D721Med (cell line): ENCODE results near the gene HSPA8.
A peak's percentile ranks its signal among the peaks of the same experiment; 100 is the strongest.

Experiments
- DNase-seq: peaks from one replicate; pipeline ENCODE4 v3.0.0; 2011; ENCODE audit warnings: low spot score; ENCODE audit not compliant: insufficient read length
- FAIRE-seq: peaks from 2 replicates; lab custom pipeline; 2011; peaks lifted over from hg19 to GRCh38; lab: Jason Lieb, UNC
- TF ChIP-seq, protein P1 (sequence below): IDR thresholded peaks from 2 replicates; pipeline ENCODE4 v1.5.1; 2012; ENCODE audit warnings: mild to moderate bottlenecking, control low read depth; ENCODE audit not compliant: insufficient read depth; ENCODE audit errors: missing control alignments

The HSPA8 gene

GRCh38 chr11:123054301-123055065, 7.5 kb downstream of the HSPA8 start:
- DNase-seq (peak; percentile 45), FAIRE-seq (no peak)
- TF ChIP-seq, protein P1, sequence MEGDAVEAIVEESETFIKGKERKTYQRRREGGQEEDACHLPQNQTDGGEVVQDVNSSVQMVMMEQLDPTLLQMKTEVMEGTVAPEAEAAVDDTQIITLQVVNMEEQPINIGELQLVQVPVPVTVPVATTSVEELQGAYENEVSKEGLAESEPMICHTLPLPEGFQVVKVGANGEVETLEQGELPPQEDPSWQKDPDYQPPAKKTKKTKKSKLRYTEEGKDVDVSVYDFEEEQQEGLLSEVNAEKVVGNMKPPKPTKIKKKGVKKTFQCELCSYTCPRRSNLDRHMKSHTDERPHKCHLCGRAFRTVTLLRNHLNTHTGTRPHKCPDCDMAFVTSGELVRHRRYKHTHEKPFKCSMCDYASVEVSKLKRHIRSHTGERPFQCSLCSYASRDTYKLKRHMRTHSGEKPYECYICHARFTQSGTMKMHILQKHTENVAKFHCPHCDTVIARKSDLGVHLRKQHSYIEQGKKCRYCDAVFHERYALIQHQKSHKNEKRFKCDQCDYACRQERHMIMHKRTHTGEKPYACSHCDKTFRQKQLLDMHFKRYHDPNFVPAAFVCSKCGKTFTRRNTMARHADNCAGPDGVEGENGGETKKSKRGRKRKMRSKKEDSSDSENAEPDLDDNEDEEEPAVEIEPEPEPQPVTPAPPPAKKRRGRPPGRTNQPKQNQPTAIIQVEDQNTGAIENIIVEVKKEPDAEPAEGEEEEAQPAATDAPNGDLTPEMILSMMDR, result peak; percentile 64

DNA sequence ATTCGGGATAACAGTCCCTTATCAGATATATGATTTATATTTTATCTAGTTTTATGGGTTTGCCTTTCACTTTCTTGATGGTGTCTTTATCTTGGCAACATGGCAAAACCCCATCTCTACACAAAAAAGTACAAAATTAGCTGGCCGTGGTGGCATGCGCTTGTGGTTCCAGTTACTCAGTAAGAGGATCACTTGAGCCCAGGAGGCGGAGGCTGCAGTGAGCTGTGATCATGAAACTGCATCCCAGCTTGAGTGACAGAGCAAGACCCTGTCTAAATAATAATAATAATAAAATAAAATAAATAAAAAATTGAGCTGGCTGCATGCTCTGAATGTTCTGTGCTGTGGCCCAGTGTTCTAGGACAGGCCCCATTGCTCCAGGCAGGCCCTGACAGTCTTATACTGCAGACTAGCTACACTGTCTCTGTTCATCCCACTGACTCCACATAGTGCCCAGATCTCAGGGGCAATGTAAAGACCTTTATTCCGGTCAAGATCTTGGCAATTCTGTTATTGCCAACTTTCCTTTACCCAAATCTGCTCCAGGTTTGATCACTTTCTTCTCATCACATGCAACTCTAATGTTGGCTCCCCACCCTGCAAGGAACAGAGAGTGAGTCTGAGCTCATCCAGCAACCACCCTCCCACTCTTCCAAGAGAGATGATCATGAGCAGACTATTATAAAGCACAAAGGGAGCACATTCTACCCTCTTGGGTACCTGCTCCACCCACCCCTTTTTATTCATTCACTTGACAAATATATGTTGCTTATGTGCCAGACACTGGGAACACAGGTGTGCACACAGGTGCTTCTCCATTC, 8.8 kb downstream of the HSPA8 start:
- TF ChIP-seq, protein P1, result no peak
- FAIRE-seq (no peak), DNase-seq (no peak)

- FAIRE-seq (no peak), DNase-seq (no peak)
- TF ChIP-seq, protein P1, result no peak
Measured at GRCh38 chr11:123051634-123052033, 10.3 kb downstream of the HSPA8 start.

GRCh38 chr11:123051146-123051545, 10.8 kb downstream of the HSPA8 start:
- DNase-seq (no peak), FAIRE-seq (no peak)
- TF ChIP-seq, protein P1, result no peak

GRCh38 chr11:123047947-123048293, 14.0 kb downstream of the HSPA8 start:
- no peak for DNase-seq
- TF ChIP-seq, protein P1, result no peak

DNA sequence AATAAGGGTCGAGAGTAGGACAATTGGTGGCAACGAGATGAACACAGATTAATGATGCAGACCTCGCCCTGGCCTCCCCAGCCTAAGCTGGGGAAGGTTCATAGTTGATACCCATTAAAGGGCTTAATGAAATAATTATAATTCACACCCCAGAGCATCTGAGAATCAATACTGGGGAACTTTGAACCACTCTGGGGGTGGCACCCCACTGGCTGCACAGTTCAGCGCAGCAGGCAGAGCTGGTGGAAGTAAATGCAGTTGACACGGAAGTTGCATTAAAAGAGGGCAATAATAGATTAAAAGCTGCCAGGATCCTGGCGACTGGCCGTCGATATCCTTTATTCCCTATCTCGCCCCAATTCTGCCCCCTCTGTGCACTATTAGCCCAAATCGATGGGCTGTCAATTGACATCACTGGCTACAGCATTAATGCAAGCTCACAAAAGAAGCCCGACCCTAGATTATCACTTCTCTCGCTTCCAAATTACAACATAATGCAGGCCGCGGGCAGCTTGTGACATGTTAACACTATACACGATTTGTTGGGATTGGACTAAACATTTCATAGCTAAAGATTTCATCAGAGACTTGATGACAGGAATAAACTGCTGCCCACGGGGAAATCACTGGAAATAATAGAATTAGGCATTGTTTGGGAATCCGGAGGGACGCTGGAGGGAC, 14.5 kb downstream of the HSPA8 start:
- FAIRE-seq (no peak), DNase-seq (no peak)
- TF ChIP-seq, protein P1, result no peak

More at GRCh38 chr11:123047947-123048293, 14.0 kb downstream of the HSPA8 start:
- FAIRE-seq, result no peak
